Measurements from ENCODE around the gene PRLR. TPM values are rescaled to one million over a fixed set of nuclear protein-coding genes. Genes with fewer than 3 reads are reported as not detected.

Gene PRLR
- total RNA-seq, 1 donor from 2014 or later: 7.6 TPM

Other genes starting within 250 kb of the PRLR start
- gene AGXT2, start 182.5 kb downstream of the PRLR start, total RNA-seq: not detected